ENCODE results near the gene ATP2A1. TPM values are rescaled to one million over a fixed set of nuclear protein-coding genes. Genes with fewer than 3 reads are reported as not detected.
A peak's percentile ranks its signal among the peaks of the same experiment; 100 is the strongest.

The ATP2A1 gene
- total and polyA plus RNA-seq, 2 of the 8 experiments (the other 6 are each of a cell fraction or from before 2014, with no cell fraction given) = 1.7 to 2.4 TPM

DNA sequence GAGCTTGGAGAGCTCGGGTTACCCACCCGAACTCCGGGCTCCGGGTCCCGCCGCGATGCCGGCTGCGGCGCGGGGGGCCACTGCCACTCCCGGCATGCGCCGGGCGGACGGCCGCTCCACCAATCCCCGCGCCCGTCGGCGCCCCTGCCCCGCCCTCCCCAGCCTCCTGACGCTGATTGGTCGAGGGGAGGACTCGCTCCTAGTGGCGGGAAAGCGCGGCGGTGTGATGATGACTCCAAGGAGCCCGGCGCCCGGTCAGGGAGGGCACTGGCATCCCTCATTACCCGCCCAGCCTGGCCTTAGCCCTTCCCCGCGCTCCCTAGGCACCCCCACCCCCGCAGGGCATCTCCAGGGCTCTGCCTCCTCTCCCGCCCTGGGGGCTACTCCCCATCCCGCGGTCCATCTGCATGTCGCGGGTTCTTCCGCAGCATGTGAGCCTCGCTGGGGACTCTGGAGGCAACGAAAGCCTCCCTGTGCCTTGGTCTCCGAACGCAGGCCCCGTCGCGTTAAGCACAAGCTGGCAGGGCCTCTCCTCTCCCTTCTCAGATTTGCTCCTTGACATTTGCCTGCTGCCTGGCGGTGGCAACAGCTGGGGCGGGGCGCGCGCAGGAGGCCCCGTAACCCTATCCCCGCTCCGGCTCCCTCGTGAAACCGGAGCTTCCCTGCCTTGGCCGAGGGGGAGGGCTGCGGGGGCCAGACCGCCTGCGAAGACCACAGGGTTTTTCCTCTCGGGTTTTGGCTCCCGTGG is 1.7 kb downstream of the ATP2A1 start (continued):
- TF ChIP-seq CHD7 (IDR thresholded peaks at IDR 0.05; ENCODE audit: insufficient replicate concordance, low read length) (no peak), POLR2AphosphoS5 (IDR thresholded peaks at IDR 0.05; ENCODE audit: low read depth, low read length) (peak; percentile 54), CTBP2 (IDR thresholded peaks at IDR 0.05; ENCODE audit: borderline replicate concordance, insufficient read depth, insufficient read length, low read length) (no peak), NANOG (IDR thresholded peaks at IDR 0.05; ENCODE audit: insufficient read depth, low read depth, low read length, poor library complexity, severe bottlenecking) (no peak), SP4 (IDR thresholded peaks at IDR 0.05; ENCODE audit: low read length) (no peak; the same call in 1 of the 2 replicates), ASH2L (IDR thresholded peaks at IDR 0.05; ENCODE audit: low read length) (peak; percentile 26), TBP (IDR thresholded peaks at IDR 0.05; ENCODE audit: low read depth, low read length) (no peak; the same call in 1 of the 2 replicates), KDM5A (IDR thresholded peaks at IDR 0.05; ENCODE audit: low read length) (no peak), POLR2A (IDR thresholded peaks at IDR 0.05; ENCODE audit: control extremely low read depth in 1 of 2, low read depth in 2 of 2, low read length in 2 of 2) (peak in 1 of 2 experiments; percentile 46; a peak in 1 of 3 replicates), SP1 (IDR thresholded peaks at IDR 0.05; ENCODE audit: low read depth, low read length) (peak; percentile 52; the same call in 1 of the 2 replicates)
- TF ChIP-seq, protein P1, sequence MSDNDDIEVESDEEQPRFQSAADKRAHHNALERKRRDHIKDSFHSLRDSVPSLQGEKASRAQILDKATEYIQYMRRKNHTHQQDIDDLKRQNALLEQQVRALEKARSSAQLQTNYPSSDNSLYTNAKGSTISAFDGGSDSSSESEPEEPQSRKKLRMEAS (IDR thresholded peaks at IDR 0.05) = peak; percentile 96

Data from H1 (cell line).